NOMO-1 treated with DMSO at 0.1 percent for 48 hours (cell line): Measurements from ENCODE around the gene RYR2.

Source experiments
- DNase-seq: peaks from one replicate; lab custom pipeline; 2025; ENCODE audit not compliant: unreplicated experiment; lab: John Stamatoyannopoulos, UW

RYR2 gene

DNA sequence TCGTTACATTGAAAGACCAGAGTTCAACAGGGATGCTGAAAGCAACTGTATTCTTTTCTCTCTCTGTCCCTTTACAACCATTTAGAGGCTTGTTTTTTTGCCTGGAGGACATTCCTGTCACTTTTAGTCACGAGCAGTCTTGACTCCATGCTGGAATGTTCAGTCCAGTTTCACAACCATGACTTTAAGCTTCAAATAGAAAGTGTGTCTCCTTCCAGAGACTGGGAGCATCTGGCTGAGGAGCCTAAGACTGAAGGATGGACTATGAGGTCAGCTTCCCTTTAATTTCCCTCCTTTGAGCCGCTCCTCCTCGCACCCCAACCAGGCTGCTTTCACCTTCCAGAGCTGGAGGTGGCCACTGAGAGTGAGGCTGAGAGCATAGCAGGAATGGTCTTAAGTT, 10.5 kb upstream of the RYR2 start:
- DNase-seq = no peak

DNA sequence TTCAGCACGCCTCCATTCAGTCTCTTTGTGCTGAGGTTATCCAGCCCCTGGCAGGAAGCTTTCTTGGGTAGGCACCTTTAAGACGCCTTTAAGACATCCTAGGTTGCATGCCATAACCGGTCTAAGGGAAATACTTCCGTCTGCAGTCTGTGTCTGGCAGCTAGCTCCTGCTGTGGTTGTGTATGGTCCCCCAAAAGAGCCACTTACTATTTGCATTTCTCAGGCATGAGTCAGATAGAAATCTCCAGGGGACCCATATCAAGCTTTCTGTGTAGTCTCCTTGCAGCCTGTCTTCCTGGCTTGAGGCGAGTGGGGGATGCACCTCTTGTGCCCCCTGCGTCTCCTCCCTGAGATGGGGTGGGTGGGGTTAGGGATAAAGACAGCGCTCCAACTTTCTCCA, 10.0 kb upstream of the RYR2 start:
- no peak for DNase-seq

DNA sequence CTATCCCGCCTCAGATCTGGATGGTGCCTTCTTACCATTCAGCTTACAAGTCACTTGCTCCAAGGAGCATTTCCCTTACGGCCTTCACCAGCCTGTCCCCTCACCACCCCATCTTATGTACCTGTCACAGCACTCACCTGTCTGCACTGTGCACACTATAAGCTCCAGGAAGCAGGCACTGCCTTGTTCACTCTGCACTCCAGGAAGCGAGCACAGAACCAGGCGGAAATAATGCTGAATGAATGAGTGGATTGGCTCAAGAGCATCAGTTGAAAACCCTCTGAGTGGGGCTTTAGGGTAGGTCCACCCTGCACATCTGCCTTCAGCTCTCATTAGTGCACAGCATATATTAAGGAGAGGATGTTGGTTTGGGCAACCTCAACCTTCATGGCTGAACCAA, 8.9 kb upstream of the RYR2 start:
- no peak for DNase-seq

DNA sequence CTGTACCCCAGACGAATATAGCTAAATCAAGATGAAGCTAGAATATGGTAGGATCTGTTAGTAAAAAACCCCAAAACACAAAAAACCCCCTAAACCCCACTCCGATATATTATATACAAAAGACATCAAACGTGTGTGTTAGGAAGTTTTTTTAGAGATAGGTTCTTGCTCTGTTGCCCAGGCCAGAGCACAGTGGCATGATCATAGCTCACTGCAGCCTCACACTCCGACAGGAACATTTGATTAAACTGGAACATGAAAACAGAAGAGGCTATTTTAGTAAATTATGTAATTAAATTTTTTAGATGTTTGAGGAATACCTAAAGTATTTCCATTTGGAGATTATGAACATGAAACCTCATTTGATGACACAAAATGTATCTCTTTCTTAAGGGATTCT, 8.2 kb upstream of the RYR2 start:
- DNase-seq = no peak

DNA sequence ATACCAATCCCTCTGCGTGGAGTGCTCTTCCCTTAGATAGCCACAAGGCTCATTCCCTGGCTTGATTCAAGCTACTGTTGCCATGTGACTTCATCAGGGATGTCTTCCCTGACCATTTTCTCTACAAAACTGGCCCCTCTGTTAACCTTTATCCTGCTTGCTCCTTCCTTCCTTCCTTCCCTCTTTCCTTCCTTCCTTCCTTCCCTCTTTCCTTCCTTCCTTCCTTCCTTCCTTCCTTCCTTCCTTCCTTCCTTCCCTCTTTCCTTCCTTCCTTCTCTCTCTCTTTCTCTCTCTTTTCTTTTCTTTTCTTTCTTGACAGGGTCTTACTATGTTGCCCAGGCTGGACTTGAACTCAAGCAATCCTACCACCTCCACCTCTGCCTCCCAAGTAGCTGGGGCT, 6.2 kb upstream of the RYR2 start:
- no peak for DNase-seq

DNA sequence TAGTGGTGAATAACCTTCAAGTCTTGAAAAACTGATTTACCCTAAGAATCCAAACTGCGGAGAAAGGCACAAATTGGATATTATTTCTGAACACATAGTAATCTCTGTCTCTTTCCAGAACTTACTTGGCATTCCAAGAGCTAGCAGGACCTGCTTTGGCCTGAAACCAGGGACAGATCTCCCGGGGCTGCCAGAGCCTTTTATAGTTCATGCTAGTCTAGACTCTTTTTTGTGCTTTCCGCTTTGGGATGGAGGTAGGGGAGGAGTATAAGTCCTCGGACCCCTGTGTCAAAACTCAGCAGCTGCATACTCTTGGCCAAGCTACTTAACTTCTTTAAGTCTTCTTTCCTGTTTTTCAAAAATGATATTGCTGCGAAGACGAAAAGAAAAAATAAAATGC, 3.8 kb upstream of the RYR2 start:
- DNase-seq = no peak

DNA sequence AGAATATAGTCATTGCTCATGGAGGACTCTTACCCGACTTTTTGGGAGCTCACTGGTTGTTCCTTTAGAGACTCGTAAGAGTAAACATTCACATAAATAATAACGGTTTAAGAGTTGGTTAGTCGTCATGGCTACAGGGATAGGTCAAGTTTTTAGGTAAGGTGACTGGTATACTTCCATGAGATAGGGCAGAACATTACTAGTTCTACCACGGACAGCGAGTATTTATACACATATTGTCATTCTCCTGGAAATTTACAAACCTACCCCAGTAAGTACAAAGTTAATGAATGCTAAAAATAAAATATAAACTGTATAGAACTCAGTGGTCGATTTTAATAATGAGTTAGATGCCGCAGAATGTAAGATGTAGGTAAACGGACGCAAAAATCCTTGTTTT, 1.2 kb upstream of the RYR2 start:
- DNase-seq = no peak

DNA sequence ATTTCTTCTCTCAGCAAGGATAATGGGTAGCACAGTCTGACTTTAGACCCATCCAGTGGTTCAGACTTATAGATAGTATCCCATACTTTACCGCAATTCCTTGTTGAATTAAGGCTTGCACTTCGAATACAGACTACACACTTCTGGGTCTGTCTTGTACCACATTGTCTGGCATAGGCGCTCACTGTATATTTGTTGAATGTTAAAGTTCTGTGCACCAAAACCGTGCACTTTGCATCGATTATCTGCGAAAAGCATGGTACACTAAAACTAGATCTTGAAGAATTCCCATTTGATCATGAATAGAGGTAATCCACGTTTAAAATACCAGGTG, 556 bp upstream of the RYR2 start:
- DNase-seq = no peak

DNA sequence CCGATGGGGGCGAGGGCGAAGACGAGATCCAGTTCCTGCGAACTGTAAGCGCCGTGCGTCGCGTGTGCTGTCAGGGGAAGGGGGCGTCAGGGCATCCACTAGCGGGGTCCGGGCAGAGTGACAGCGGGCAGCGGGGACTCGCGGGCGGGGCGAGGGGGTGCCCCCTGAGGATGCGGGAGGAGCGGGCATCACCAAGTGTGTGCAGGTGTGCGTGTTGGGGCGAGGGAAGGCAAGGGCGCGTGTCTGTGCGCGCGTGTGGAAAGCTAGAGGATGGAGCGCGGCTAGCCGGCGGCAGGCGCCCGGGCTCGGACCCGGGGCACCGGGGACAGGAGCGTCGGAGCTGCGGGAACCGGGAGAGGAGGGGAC, 525 bp downstream of the RYR2 start:
- no peak for DNase-seq

DNA sequence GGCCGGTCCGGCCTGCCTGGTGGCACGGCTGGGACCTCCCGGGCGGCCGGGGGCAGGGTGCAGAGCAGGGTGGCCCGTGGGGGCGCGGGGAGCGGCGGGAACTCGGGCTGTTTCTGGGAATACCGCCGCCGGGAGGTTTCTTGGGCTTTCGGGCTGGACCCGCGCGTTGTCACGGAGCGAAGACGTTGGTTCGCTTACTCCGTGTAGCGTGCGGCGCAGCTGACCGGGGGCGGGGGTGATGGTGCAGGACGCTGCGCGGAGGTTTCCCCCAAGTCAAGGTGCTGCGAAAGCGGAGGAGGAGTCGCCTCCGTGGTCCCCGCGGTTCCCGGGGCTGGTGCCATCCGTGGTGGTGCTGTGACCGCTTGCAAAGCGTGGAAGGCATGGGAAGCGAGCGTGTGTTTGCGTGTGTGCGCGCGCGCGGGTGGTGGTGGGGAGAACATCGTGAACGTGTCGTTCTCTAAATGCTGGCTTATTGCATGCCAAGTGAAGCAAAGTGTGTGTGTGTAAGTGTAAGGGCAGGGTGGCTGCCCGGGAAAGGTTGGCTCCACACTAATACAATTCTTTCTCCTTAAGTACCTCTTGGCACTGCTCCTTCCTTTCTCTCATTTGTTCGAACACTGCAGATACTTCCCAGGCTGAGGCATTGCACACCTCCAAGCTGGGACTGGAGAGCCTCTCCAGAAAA, 1.1 kb downstream of the RYR2 start:
- DNase-seq = no peak

DNA sequence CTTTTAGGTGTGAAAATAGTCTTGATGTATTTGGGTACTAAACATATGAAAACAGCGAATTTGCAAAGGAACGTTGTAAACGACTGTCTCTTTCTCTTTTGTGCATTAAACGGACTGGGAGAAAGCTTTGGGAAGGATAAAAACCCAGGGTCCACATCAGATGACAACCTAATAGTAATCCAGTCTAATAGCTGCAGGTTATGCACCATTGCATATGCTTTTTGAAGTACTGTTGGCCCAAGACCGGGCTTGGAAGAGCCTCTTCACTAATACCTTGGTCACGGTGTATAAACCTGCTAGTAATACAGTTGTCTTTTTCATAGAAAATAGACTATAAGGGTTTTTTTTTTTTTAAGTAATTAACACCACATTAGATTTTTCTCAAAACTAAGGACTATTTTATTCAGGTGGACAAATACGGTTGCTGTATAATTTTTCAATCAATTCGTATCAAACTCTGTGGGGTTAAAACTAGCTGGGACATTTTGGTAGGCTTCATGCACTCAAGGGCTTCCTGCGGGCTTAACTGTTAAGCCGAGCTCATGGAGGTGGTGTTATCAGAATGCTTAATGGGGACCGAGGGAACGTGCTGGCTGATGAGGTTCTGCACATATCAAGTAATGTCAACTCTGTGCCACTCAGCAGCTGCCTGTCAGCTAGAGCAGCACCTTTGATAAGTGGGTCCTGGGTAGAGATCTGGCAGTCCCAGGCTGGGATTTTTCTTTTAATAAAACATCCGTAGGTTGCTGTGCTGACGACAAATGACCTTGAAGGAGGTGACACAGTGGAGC, 2.1 kb downstream of the RYR2 start:
- no peak for DNase-seq

DNA sequence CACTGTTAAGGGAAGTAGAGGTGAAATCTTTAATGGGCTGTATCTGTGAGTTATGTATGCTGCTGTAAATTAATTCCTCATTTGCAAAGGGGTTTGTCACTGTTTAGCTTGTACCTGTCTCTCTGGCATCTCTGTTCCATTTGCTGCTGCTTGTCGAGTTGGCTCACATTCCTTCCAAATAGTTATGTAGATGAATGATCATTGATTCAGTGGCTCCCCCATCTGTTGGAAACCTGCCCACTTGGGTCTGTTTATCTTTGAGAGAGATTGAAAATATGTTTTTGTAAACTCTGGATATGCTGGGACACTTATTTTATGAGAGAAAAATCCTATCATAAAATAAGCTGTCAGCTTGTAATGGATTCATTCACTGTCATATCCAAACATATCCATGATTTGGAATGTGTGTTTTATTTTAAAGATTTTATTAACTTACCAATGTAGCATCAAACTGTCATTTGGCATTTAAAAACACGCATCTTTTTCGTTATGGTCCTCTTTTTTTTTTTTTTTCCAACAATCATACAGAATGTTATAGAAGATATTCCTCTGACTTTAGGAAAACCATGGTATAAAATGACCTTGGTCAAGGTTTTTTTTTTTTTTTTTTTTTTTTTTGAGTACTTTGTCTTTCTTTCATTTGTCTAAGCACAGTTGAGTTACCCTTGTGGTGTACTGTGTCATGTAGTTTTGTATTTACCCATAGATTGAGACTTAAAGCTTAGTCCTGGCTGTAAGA, 3.5 kb downstream of the RYR2 start:
- no peak for DNase-seq

DNA sequence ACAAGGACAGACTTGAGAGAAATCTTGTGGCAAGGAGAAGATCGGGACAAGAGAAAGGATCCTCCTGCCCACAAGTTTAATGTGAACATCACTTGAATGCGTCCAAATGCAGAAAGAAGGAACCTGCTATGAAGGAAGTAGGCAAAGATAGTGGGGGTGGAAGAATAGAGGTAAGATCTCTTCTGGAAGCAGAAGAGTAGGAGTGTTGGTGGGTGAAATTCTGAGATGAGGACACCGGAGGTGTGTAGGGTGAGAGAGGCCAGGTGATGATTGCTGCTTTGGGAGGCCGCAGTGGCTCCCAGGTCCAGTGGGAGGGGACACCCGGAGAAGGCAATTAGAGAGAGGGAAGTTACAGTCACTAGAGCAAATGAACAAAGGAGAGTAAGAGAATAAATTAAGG, 6.8 kb downstream of the RYR2 start:
- DNase-seq = no peak

DNA sequence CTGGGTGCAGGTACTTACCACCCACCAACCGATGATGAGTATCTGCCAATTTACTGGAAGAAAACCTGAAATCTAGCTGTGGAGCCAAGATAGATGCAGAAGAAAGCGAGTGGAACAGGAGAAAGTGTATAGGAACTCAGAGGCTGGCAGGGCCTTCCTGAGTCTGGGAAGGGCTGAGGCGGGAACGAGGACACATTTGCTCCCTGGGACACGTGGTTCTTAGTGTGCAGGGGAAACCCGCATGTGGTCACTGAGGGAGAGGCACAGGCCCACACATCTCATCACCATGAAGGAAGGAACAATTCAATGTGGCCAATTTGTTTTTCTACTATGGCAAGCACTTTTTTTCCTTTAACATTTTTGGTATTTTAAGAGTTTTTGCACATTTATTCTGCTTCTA, 8.2 kb downstream of the RYR2 start:
- DNase-seq = no peak

DNA sequence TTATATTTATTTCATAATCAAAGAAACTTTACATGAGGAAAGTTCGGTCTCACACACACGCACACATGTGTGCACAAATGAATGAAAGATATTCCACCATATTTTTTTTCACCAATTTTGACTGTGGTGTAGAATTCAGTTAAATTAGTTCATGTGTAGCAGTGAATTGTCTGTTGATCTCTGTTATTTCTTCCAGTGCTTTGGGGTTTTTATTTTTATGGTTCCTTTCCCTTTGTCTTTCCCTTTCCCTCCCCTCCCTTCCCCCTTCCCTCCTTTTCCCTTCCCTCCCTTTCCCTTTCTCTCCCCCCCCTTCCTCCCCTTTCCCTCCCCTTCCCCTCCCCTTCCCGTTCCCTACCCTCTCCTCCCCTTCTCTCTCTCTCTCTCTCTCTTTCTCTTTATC, 8.9 kb downstream of the RYR2 start:
- no peak for DNase-seq

DNA sequence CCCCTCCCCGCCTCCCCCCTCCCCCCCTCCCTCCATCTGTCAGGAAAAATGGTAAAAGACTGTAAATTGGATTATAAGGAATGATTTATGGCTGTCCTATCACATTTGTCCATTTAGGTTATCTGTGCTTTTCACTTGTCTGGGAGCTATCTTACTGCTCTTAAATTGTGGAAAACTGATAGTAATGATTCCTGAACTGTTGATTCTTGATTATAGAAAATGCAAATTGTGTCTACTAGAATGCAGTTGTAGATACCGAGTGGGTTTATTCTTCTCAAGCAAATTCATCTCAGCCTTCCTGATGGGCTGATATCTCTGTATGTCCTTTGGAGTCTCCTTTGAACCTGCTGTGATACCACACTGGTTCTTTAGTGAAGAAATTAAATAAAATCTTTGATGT, 12.3 kb downstream of the RYR2 start:
- no peak for DNase-seq

DNA sequence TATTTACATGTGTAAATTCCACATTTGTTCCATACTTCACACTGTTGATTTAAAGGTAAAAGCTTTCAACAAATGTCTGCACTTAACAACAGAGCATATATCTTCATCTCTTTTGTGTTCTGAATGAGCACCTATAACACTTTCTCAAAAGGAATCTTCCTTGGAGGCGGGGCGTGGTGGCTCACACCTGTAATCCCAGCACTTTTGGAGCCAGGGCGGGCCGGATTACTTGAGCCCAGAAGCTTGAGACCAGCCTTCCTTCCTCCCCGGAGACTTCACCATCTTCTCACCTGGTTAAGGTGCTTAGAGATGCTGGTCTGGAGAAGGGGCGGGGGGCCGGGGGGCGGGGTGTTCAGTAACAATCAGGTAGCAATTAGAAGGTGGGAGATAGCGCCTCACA, 16.5 kb downstream of the RYR2 start:
- no peak for DNase-seq

DNA sequence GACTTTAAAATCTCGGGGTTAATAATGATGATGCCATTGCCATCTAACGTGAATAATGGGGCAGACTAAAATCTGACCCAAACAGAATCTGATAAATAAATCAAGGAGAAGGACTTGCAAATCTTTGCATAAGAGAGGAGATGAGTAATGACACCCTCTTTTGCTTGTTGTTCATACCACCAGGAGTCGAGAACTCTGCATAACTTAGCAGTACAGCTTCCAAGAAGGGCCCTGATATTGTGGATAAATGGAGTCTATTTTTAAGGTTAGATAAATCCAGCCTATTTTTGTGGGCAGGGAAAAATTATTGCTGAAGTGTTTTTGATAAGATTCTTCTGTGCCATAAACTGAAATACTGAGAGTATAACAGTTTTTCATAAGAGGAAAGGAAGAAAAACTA, 17.3 kb downstream of the RYR2 start:
- DNase-seq = no peak

DNA sequence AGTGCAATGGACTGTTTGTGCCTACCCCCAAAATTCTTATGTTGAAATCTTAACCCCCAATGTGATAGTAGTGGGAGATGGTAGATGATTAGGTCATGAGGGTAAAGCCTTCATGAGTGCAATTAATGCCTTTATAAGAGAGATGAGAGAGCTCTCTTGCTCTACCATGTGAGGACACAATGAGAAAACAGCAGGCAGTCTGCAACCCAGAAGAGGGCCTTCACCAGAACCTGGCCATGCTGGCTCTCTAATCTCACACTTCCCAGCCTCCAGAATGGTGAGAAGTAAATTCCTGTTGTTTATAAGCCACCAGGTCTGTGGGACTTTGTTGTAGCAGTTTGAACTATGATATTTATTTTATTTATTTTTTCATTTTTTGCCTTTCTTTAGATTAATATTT, 21.0 kb downstream of the RYR2 start:
- no peak for DNase-seq

DNA sequence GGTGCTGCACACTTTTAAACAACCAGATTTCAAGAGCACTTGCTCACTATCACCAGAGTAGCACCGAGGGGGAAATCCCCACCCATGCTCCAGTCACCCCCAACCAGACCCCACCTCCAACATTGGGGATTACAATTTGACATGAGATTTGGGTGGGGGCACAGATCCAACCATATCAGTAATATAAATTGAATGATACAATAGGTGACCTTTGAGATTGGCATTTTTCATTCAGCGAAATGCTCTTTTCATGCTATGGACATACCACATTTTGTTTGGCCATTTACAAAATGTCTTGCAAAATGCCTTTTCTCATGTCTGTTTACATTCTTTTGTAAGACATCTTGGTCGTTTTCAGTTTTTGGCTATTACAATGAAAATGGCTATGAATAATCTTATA, 23.9 kb downstream of the RYR2 start:
- DNase-seq = no peak

DNA sequence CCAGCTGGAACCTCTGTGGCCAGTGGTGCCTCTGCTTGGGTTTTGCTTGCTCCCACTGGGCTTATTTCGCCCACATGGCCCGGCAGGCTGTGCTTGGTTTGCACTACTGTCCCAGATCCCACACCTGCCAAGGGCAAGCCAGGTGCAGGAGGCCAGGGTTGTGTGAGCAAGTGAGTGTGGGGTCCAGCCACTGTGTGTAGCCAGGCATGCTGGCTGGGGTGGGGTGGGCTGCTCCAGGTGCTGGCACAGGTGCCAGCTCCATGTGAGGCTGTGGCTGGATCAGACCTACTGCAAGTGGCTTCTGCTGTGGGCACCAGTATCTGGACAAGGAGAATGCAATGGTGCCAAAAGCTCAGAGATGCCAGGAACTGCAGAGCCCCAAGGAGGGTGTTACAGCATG, 28.5 kb downstream of the RYR2 start:
- DNase-seq = no peak

DNA sequence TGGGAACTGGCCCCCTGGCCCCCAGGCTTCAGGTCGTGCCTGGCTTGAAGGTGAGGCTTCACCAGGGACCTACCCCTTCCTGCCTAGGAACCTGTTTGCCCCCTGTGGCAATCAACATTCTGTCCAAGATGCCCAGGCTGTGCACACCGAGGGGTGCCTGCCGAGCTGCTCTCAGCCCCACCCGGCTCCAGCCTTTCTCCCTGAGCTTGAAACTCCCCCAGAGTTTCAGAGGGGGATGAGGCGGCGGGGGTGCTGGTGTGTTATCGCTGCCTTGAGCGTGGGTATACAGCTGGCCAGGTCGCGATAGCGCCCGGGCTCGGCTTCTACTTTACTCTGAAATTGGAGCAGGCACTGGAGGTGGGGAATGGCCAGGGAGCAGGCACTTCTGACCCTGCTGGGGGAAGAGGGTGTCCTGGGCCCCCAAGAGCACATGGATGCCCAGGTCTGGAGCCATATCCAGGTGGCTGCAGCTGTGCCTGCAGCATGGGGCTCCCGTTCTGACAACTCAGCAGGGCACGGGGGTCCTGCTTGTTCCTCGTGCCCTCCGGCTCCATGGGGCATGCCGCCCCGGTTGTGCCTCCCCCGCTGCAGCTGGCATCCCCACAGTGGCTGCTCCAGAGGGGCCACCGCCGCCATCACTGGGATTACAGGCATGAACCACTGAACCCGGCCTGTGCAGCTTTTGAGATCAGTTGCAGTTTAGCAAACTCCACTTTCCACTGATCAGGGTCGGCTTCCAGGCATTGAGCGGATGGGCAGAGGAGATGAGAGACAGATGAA, 29.8 kb downstream of the RYR2 start:
- DNase-seq = no peak
